ENCODE measurements around the gene SLC22A15.

GRCh38 chr1:116066868-116067565 lies 90.7 kb downstream of the SLC22A15 start:
- no peak for TF ChIP-seq ATF7 (IDR thresholded peaks at IDR 0.05; ENCODE audit: low read depth)
- TF ChIP-seq MTA3 (IDR thresholded peaks at IDR 0.05; ENCODE audit: borderline replicate concordance, low read length), result no peak
- TF ChIP-seq, protein P1, sequence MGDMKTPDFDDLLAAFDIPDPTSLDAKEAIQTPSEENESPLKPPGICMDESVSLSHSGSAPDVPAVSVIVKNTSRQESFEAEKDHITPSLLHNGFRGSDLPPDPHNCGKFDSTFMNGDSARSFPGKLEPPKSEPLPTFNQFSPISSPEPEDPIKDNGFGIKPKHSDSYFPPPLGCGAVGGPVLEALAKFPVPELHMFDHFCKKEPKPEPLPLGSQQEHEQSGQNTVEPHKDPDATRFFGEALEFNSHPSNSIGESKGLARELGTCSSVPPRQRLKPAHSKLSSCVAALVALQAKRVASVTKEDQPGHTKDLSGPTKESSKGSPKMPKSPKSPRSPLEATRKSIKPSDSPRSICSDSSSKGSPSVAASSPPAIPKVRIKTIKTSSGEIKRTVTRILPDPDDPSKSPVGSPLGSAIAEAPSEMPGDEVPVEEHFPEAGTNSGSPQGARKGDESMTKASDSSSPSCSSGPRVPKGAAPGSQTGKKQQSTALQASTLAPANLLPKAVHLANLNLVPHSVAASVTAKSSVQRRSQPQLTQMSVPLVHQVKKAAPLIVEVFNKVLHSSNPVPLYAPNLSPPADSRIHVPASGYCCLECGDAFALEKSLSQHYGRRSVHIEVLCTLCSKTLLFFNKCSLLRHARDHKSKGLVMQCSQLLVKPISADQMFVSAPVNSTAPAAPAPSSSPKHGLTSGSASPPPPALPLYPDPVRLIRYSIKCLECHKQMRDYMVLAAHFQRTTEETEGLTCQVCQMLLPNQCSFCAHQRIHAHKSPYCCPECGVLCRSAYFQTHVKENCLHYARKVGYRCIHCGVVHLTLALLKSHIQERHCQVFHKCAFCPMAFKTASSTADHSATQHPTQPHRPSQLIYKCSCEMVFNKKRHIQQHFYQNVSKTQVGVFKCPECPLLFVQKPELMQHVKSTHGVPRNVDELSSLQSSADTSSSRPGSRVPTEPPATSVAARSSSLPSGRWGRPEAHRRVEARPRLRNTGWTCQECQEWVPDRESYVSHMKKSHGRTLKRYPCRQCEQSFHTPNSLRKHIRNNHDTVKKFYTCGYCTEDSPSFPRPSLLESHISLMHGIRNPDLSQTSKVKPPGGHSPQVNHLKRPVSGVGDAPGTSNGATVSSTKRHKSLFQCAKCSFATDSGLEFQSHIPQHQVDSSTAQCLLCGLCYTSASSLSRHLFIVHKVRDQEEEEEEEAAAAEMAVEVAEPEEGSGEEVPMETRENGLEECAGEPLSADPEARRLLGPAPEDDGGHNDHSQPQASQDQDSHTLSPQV (IDR thresholded peaks at IDR 0.05), result no peak
- no peak for TF ChIP-seq NFIC (IDR thresholded peaks at IDR 0.05; ENCODE audit: low read depth, low read length)
- no peak for TF ChIP-seq POLR2AphosphoS5 (IDR thresholded peaks at IDR 0.05; ENCODE audit: low read length)
- no peak for TF ChIP-seq POU2F2 (IDR thresholded peaks at IDR 0.05; ENCODE audit: borderline replicate concordance, low read depth, low read length)
- TF ChIP-seq YY1 (IDR thresholded peaks at IDR 0.05; ENCODE audit: low read depth, low read length), result no peak
- no peak for TF ChIP-seq BHLHE40 (IDR thresholded peaks at IDR 0.05; ENCODE audit: borderline replicate concordance in 1 of 2, low read depth in 2 of 2, low read length in 1 of 2)
- no peak for TF ChIP-seq MAX (IDR thresholded peaks at IDR 0.05; ENCODE audit: low read depth, low read length)
- TF ChIP-seq RAD21 (IDR thresholded peaks at IDR 0.05; ENCODE audit: insufficient read depth, low read depth, low read length), result no peak
- TF ChIP-seq HDAC6 (IDR thresholded peaks at IDR 0.05; ENCODE audit: unreplicated experiment), result no peak
- no peak for TF ChIP-seq TAF1 (IDR thresholded peaks at IDR 0.05; ENCODE audit: borderline replicate concordance, low read depth, low read length)

Measured in GM12878 (cell line).